Endothelial cell of umbilical vein (primary cell): ENCODE results near the gene MAP1LC3C. TPM values are rescaled to one million over a fixed set of nuclear protein-coding genes. Genes with fewer than 3 reads are reported as not detected.

Experiments
- BruUV-seq: library from RNA; stranded (reverse); fragments of 400-500 nt; replicated peaks from 2 replicates; lab custom pipeline; 2021; lab: Mats Ljungman, UMichigan
- CTCF ChIA-PET: fragments of 300-600, 350-600 bp; sonication (Branson Sonifier 250); formaldehyde crosslinking; loops from one replicate; lab custom pipeline; 2021; ENCODE audit warnings: antibody characterized with exemption, inconsistent platforms; lab: Charles Lee
- POLR2A ChIA-PET: fragments of 300-600, 350-600 bp; sonication (Branson Sonifier 250); formaldehyde crosslinking; loops from one replicate; lab custom pipeline; 2021; ENCODE audit warnings: antibody characterized with exemption, inconsistent platforms; lab: Charles Lee
- DNase-seq: peaks from one replicate; pipeline ENCODE4 v3.0.0-alpha.2; 2011; ENCODE audit warnings: low read depth, low spot score
- FAIRE-seq: peaks from 2 replicates; lab custom pipeline; 2011; peaks lifted over from hg19 to GRCh38; lab: Jason Lieb, UNC
- H2AFZ ChIP-seq: 2 replicates; pipeline ENCODE4 v1.6.0; 2012; ENCODE audit warnings: low read depth, low read length, control low read depth, inconsistent platforms
- H3K27ac ChIP-seq: 2 replicates; pipeline ENCODE4 v1.5.1; 2011; ENCODE audit warnings: low read depth, mild to moderate bottlenecking, control low read depth, low read length, moderate library complexity; ENCODE audit not compliant: insufficient read depth
- H3K27me3 ChIP-seq, 2 experiments: 2 replicates each; pipeline versions ENCODE4 v1.6.0 to v1.6.1; 2011; ENCODE audit warnings: low read length in 2 of 2, mixed read lengths in 1 of 2; ENCODE audit not compliant: control insufficient read depth in 2 of 2, insufficient read depth in 2 of 2
- H3K36me3 ChIP-seq, 2 experiments: 2 replicates in 1 of 2; 3 replicates in 1 of 2; pipeline ENCODE4 v1.5.1; 2011; ENCODE audit warnings: low read length in 2 of 2, mild to moderate bottlenecking in 1 of 2, moderate library complexity in 1 of 2; ENCODE audit not compliant: control insufficient read depth in 2 of 2, insufficient read depth in 2 of 2; ENCODE audit errors: extremely low read depth in 1 of 2
- H3K4me1 ChIP-seq: 3 replicates; pipeline ENCODE4 v1.5.1; 2011; ENCODE audit warnings: mild to moderate bottlenecking, low read length; ENCODE audit not compliant: control insufficient read depth, insufficient read depth; ENCODE audit errors: extremely low read depth
- H3K4me2 ChIP-seq: 2 replicates; pipeline ENCODE4 v1.6.1; 2011; ENCODE audit warnings: low read length, control low read depth, mixed read lengths; ENCODE audit not compliant: insufficient read depth
- H3K4me3 ChIP-seq, 3 experiments: fragments of 200-600 bp in 1 of 3; sonication (generic), shearing (Covaris generic) in 1 of 3; replicated peaks in 1 of 3; 2 replicates each; pipeline ENCODE4 v1.5.1; 2011 to 2016; ENCODE audit warnings: control low read depth in 3 of 3, low read length in 3 of 3, mild to moderate bottlenecking in 2 of 3, inconsistent platforms in 1 of 3, low read depth in 1 of 3, moderate library complexity in 1 of 3; ENCODE audit not compliant: insufficient read depth in 1 of 3
- H3K79me2 ChIP-seq: 2 replicates; pipeline ENCODE4 v1.6.0; 2012; ENCODE audit warnings: low read length, inconsistent platforms; ENCODE audit not compliant: control insufficient read depth, insufficient read depth
- H3K9ac ChIP-seq: replicated peaks from 2 replicates; pipeline ENCODE3; 2011; ENCODE audit warnings: low read length, control low read depth; ENCODE audit not compliant: insufficient read depth; ENCODE audit errors: extremely low read depth
- H3K9me1 ChIP-seq: replicated peaks from 3 replicates; pipeline ENCODE4 v1.6.0; 2011; ENCODE audit warnings: mild to moderate bottlenecking, low read length; ENCODE audit not compliant: control insufficient read depth, insufficient read depth; ENCODE audit errors: extremely low read depth
- H3K9me3 ChIP-seq: replicated peaks from 2 replicates; pipeline ENCODE4 v1.5.1; 2012; ENCODE audit warnings: low read length, inconsistent platforms; ENCODE audit not compliant: control insufficient read depth, insufficient read depth
- H4K20me1 ChIP-seq: replicated peaks from 2 replicates; pipeline ENCODE3; 2011; ENCODE audit warnings: mild to moderate bottlenecking, low read length; ENCODE audit not compliant: control insufficient read depth, insufficient read depth; ENCODE audit errors: extremely low read depth
- CTCF ChIP-seq, 2 donors: IDR thresholded peaks; 1 replicate in 1 of 2; 2 replicates in 1 of 2; pipeline ENCODE4 v1.5.1; 2011; ENCODE audit warnings: low read length in 2 of 2, mild to moderate bottlenecking in 2 of 2, moderate library complexity in 2 of 2, control low read depth in 1 of 2, inconsistent platforms in 1 of 2, low read depth in 1 of 2; ENCODE audit not compliant: insufficient read depth in 1 of 2; ENCODE audit errors: extremely low read depth in 1 of 2
- EZH2 ChIP-seq: IDR thresholded peaks from 2 replicates; pipeline ENCODE4 v1.6.1; 2012; ENCODE audit warnings: borderline replicate concordance, low read depth, mild to moderate bottlenecking, moderate library complexity, low read length, inconsistent platforms; ENCODE audit not compliant: severe bottlenecking
- FOS ChIP-seq: IDR thresholded peaks from 2 replicates; pipeline ENCODE4 v1.6.1; 2011; ENCODE audit warnings: mild to moderate bottlenecking, low read length, moderate library complexity, borderline replicate concordance; ENCODE audit not compliant: insufficient read depth
- GATA2 ChIP-seq: IDR thresholded peaks from 2 replicates; pipeline ENCODE4 v1.7.0; 2011; ENCODE audit warnings: low read depth, mild to moderate bottlenecking, moderate library complexity, mixed read lengths, low read length; ENCODE audit not compliant: insufficient read length, insufficient read depth
- JUN ChIP-seq: IDR thresholded peaks from 2 replicates; pipeline ENCODE4 v1.6.1; 2011; ENCODE audit warnings: borderline replicate concordance, low read depth; ENCODE audit not compliant: insufficient read length, insufficient read depth
- MAX ChIP-seq: IDR thresholded peaks from 2 replicates; pipeline ENCODE4 v1.6.1; 2011; ENCODE audit not compliant: insufficient read depth, insufficient read length
- MYC ChIP-seq: IDR thresholded peaks from one replicate; pipeline ENCODE4 v1.6.1; 2011; ENCODE audit warnings: mild to moderate bottlenecking, low read depth, low read length
- POLR2A ChIP-seq: IDR thresholded peaks from 2 replicates; pipeline ENCODE4 v1.6.1; 2012; ENCODE audit warnings: low read depth, mild to moderate bottlenecking, control low read depth, low read length
- POLR2AphosphoS5 ChIP-seq: IDR thresholded peaks from 2 replicates; pipeline ENCODE4 v1.6.1; 2012; ENCODE audit warnings: low read depth, mild to moderate bottlenecking, control low read depth, low read length, moderate library complexity; ENCODE audit not compliant: insufficient read depth
- dilution Hi-C: fragments of 300-500 bp; cut with MboI; formaldehyde crosslinking; loops from one replicate; pipeline ENCODE4 v1.15.0; 2019; ENCODE audit warnings: low sequenced_read_pairs; ENCODE audit not compliant: extremely low pct_ligation_motif_present
- intact Hi-C: fragments of 100-400 bp; cut with micrococcal nuclease; formaldehyde crosslinking; loops from one replicate; pipeline ENCODE4 v1.10.0; 2022
- polyA plus RNA-seq, 4 experiments: library from polyadenylated mRNA; depleted of rRNA in 3 of 4; stranded (reverse) in 3 of 4; unstranded in 1 of 4; fragments of >200 nt; gene quantifications; 2 replicates each; pipeline versions ENCODE4 v1.2.1 to v1.2.3, GENCODE V29; 2011 to 2012; ENCODE audit warnings: missing spikeins in 1 of 4
- total RNA-seq: library from RNA; stranded (reverse); gene quantifications from 2 replicates; pipeline ENCODE4 v1.2.3, GENCODE V29; 2021

Gene MAP1LC3C
- total and polyA plus RNA-seq, 2 donors (not counting 3 experiments of a cell fraction or from before 2014, with no cell fraction given): not detected

GRCh38 chr1:241997401-241997998, 1.4 kb downstream of the MAP1LC3C start:
- FAIRE-seq (no peak), DNase-seq (no peak)
- Histone ChIP-seq H3K4me2 (no peak overlapping the region), H2AFZ (no peak overlapping the region), H3K27me3 (no peaks in the 10 kb centered on the region), H3K79me2 (no peaks in the 10 kb centered on the region), H3K9ac (no peak overlapping the region), H4K20me1 (no peaks in the 10 kb centered on the region), H3K9me1 (no peaks in the 10 kb centered on the region), H3K4me3 (no peak overlapping the region), H3K4me1 (peaks cover 4% of the 10 kb centered on the region), H3K27ac (no peak overlapping the region), H3K9me3 (no peaks in the 10 kb centered on the region), H3K36me3 (no peaks in the 10 kb centered on the region)
- no TSS peak for BruUV-seq
- intact Hi-C loops (no loop called here), dilution Hi-C loops (no loop called here)
- no peak for TF ChIP-seq FOS
- TF ChIP-seq GATA2: no peak
- no peak for TF ChIP-seq EZH2
- TF ChIP-seq MAX: no peak
- no peak for TF ChIP-seq JUN
- TF ChIP-seq CTCF (IDR thresholded peaks at IDR 0.05; ENCODE audit: extremely low read depth in 1 of 2, insufficient read depth in 1 of 2, low read depth in 1 of 2, low read length in 2 of 2): no peak
- TF ChIP-seq MYC: no peak
- no peak for TF ChIP-seq POLR2AphosphoS5
- TF ChIP-seq POLR2A: no peak
- CTCF ChIA-PET: interaction anchor here (1.2 to 2.3 kb wide), 6 partner anchors 9 to 388 kb away, joined by 3 to 26 read pairs (median 6); no protein-coding TSS in a partner anchor
- POLR2A ChIA-PET: no interaction called here
